Measurements from ENCODE around the gene ACSL5. TPM values are rescaled to one million over a fixed set of nuclear protein-coding genes. Genes with fewer than 3 reads are reported as not detected.

ACSL5 gene
- total RNA-seq, 1 donor, result 8.6 TPM

DNA sequence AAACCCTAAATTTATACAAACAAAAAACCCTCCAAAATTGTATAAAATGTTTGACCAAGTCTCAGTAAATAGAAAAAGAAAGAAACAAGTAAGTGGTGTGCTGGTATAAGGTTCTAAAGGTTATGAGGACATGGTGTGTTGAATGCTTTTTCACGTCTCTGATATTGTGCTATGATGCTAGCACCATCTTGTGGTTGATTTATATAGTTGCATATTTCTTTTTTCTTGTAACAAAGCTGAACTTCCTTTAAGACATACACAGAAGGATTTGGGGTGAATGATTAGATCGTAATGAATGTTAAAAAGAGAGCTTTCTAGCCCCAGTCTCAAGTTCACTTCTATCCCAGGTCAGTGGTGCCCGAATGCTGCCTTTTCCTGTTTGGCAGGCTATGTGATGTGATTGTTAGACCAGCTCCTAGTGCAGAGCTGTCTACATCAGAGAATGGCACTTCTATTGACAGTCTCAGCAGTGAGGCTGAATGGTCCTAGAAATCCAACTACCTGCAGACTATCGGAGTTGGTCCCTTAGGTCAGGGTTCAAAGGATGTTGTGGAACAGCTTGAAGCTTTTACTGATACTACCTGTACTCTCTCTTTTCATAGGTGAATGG, 98.1 kb downstream of the ACSL5 start:
- peak; percentile 58 for TF ChIP-seq CTCF (IDR thresholded peaks at IDR 0.05; ENCODE audit: insufficient read depth, low read depth, low read length)
- DNase-seq (ENCODE audit: low read depth), result peak; percentile 57
- H3K4me3 ChIP-seq (ENCODE audit: low read depth, low read length), result no peak overlapping the region

DNA sequence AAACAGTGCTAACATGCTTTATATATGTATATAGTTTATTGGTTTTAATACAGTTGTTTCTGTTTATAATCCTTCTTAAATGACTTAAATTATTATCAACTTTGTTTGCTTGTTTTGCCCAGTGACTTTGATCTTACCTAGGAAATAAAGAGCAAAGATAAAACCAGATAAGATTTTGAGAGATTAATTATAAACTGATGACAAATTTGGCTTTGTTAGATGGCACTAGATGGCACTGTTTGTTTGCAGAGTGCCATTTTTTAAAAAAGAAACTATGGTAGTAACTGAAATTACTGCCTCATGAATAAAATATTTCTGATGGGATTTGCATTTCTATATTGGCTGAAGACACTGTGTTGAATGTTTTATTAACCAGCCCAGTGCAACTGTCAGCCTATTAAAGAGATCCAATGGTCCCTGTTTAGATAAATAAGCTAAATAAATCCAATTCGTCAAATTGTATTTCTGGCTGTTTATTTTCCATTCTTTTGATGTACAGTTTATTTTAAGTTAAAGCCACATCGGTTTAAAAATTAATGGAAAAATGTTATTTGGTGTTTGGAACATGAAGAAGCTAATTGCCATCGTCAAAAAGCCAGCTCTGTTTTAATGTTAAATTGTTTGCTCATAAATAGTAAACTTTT, 101.8 kb downstream of the ACSL5 start:
- DNase-seq (ENCODE audit: low read depth), result no peak
- peak; percentile 43 for TF ChIP-seq CTCF (IDR thresholded peaks at IDR 0.05; ENCODE audit: insufficient read depth, low read depth, low read length)
- no peak overlapping the region for H3K4me3 ChIP-seq (ENCODE audit: low read depth, low read length)

Other genes starting within 250 kb of the ACSL5 start
- gene GPAM, start 190.4 kb upstream of the ACSL5 start, total RNA-seq, result 10.3 and 12.5 TPM in 2 replicates
- not detected in 2 replicates for gene TECTB, start 90.7 kb upstream of the ACSL5 start, total RNA-seq
- 19.0 and 31.5 TPM in 2 replicates for gene ZDHHC6, start 72.8 kb downstream of the ACSL5 start, total RNA-seq
- gene VTI1A, start 73.1 kb downstream of the ACSL5 start, total RNA-seq, result 31.6 and 37.1 TPM in 2 replicates

Data from fibroblast of villous mesenchyme (primary cell).